A549 (cell line): ENCODE data around the gene MAPRE2.

Source experiments
- CHD4 ChIP-seq: fragments of 200-600 bp; sonication (generic); IDR thresholded peaks from 2 replicates; pipeline ENCODE4 v1.6.1; 2016; ENCODE audit warnings: antibody characterized with exemption, mild to moderate bottlenecking, borderline replicate concordance
- CTCF ChIP-seq: fragments of >200 bp; sonication (Bioruptor Twin); formaldehyde crosslinking; IDR thresholded peaks from 3 replicates; pipeline ENCODE4 v1.5.1; 2016
- ELK1 ChIP-seq: fragments of 150-350 bp; IDR thresholded peaks from 2 replicates; pipeline ENCODE4 v1.6.1; 2014; ENCODE audit warnings: low read depth, mild to moderate bottlenecking, low read length
- POLR2A ChIP-seq: IDR thresholded peaks from 2 replicates; pipeline ENCODE4 v1.6.1; 2012; ENCODE audit warnings: mild to moderate bottlenecking, low read length
- POLR2AphosphoS2 ChIP-seq: conservative IDR thresholded peaks from 2 replicates; pipeline ENCODE4 v1.6.1; 2012; ENCODE audit warnings: low read length, improper control_type of control experiment, inconsistent platforms
- SMC3 ChIP-seq: fragments of >200 bp; sonication (Bioruptor Twin); formaldehyde crosslinking; IDR thresholded peaks from 3 replicates; pipeline ENCODE4 v1.6.1; 2018; ENCODE audit warnings: inconsistent platforms

DNA sequence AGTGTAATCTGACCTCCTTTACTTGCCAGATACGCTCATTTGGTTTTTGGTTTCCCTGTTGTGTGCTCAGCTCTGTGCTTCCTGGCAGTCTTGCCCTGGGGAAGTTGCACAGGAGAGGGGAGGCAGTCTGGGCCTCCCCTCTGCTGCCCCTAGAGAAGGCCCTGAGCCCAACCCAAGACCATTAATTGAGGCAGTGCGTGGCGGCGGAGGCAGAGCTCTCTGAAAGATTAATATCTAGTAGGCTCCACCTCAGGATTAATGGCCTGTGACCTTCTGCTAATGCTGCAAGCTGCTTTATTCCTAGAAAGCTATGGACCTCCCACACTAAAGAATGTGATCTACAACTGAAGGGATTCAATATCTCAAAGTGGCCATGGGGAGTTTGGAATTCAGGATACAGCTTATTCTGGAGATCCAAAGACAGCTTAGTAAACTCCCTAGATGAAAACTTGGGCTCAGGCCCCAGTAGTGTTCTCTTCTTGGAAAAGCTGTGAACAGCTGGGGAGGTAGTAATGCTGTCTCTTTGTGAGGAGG, 41.4 kb upstream of the MAPRE2 start:
- TF ChIP-seq CTCF (no peak), CHD4 (no peak), POLR2A (no peak), ELK1 (no peak), POLR2AphosphoS2 (no peak), SMC3 (no peak)
